HG03460 (cell line): ENCODE measurements around the gene LMBR1L.

Experiments used
- ATAC-seq: cut with Tn5 transposase; IDR thresholded peaks from one replicate; pipeline ENCODE4 v1.9.1; 2021; ENCODE audit not compliant: unreplicated experiment

The LMBR1L gene

DNA sequence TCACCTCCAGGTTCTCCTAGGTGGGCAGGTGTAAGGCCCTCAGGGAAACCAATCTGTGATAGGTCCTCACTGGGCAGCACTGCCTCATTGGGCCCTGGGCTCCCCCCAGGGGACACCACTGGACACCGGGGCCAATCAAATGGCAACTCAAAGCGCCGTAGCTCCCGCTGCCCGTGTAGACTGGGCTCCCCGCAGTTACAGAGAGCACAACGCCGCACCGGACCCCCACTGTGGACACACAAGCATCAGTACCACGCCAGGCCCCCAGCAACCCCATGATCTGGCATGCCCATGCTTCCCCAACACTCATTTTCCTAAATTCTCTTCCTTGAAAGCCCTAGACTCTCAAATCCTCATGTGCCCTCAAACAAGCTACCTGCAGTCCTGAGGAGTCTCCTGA lies 56.1 kb downstream of the LMBR1L start:
- no peak for ATAC-seq

DNA sequence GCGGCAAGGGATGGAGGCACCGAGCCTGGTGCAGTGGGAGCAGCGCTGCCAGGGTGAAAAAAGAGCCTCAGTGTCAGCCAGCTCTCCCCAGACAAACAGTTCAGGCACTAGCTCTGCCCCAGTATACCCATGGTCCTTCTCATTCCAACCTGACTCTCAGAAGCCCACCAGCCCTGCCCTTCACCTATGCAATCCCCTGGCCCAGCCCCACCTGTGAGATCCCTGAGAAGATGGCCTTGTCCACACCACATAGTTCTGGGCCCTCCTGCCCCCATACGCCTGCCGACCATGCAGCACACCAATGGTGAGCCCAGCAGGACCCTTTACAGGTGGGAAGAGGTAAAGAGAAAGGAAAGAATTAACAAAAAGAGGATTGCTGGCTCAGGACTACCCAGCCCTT lies 56.6 kb downstream of the LMBR1L start:
- no peak for ATAC-seq

DNA sequence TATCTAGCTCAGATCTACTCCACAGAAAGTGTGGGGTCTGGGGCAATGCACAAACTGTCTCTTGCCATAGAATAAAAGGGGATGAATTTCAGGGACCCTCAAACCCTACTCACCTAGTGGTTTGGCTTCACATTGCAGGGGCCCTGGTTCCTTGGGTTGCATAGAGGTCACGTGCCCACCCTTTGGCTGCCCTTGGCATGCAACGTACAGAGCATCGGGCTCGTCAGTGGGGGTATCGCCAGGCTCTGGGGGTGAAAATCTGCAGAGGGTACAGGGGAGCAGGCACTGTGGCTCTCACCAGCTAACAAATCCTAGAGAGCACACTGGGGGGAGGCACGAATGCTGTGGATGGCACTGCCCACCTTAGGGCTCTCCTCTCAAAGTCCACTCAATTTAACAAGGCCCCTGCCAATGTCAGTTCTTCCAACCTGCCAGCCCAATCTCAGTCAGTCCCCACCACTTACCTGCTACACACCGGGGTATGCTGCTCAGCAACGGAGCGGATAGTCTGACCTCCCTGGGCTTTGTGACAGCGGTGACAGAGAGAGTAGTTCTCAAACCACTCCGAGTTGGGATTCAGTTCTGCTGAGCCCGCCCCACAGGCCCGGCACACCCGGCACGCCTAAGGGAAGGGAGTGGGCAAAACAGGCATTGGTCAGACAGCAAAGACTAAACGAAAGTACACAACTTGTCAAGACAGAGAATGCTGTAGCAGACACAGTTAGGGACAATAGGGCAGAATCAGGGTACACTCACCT lies 58.0 kb downstream of the LMBR1L start:
- ATAC-seq, result no peak

DNA sequence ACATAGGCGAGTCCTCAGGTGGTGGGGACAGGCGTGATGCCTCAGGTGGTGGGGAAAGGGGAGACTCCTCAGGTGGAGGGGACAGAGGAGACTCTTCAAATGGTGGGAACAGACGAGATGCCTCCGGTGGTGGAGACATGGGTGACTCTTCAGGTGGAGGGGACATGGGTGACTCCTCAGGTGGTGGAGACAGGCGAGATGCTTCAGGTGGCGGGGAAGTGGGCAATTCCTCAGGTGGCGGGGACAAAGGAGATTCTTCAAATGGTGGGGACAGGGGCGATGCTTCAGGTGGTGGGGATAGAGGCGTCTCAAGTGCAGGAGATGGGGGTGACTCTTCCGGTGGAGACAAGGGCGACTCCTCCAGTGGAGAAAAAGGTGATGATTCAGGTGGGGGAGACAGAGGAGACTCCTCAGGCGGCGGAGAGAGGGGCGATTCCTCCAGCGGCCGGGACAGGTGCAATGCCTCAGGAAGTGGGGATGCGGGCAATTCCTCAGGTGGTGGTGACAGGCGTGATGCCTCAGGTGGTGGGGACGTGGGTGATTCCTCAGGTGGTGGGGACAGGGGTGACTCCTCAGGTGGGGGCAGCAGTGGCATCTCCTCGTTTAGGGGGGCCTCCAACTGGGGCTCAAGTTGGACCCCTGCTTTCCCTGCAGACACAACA lies 58.7 kb downstream of the LMBR1L start:
- ATAC-seq, result no peak

DNA sequence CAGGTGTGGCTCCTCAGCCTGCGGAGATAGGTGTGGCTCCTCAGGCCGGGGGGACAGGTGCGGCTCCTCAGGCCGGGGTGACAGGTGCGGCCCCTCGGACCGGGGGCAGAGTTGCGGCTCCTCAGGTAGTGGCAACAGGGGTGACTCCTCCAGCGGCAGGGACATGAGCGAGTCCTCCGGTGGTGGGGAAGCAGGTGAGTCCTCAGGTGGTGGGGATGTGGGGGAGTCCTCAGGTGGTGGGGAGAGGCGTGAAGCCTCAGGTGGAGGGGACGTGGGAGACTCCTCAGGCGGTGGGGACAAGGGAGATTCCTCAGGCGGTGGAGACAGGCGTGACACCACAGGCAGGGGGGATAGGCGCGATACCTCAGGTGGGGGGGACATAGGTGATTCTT lies 59.3 kb downstream of the LMBR1L start:
- ATAC-seq, result no peak

DNA sequence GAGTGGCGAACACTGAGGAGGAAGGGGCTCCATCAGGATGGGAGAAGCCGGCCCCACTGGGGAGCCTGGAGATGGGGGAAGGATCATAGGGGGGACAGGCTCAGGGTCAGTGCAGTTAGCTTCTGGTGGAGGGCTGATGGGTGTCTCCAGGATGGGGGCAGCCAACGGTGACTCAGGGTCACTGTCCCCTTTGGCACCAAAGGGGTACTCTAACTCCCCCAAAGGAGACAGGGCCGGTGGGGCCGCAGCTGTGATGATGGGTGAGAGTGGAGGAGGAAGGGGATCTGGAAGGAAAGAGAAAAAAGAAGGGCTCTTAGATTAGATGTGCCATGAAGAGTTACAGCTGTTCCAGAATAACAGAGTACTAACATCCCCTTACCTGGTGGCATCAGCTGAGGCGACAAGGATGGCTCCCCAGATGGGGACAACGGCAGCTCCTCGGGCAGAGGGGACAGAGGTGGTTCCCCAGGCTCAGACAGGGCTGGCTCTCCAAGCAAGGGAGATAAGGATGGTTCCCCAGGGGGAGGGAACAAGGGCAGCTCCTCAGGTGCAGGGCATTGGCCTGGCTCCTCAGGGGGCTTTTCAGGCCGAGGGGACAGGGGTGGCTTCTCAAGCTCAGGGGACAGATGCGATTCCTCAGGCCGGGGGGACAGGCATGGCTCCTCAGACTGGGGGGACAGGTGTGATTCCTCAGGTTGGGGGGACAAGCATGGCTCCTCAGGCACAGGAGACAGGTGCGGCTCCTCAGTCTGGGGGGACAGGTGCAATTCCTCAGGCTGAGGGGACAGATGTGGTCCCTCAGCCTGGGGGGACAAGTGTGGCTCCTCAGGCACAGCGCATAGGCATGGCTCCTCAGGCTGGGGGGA lies 59.9 kb downstream of the LMBR1L start:
- ATAC-seq, result no peak

DNA sequence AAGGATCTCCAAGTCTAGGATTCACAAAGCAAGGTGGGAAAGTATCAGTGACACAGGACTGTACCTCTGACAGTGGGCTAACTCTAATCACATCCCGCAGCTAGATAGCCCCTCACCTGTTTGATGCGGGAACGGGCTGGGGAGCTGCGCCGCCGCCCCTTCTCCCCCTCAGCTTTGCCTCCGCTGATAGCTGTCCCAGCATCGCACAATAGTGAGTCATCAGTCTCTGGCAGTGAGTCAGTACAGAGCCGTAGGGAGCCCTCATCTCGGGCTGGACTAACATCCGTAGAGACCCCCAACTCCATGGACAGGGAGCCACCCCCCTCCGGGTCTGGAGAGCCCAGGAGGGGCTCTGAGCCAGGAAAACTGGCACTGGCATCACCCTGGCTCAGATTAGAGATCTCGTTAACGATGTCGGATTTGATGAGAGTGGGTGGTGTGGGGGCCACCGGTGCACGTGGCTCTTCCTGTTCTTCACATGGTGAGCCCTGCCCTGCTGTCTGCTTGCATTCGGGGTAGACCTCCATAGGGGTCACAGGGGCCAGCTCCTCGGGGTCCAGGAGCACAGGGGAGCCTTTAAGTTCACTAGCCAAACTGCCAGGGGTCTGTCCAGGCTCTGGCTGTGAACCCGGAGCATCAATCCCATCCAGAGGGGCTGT lies 61.0 kb downstream of the LMBR1L start:
- no peak for ATAC-seq

DNA sequence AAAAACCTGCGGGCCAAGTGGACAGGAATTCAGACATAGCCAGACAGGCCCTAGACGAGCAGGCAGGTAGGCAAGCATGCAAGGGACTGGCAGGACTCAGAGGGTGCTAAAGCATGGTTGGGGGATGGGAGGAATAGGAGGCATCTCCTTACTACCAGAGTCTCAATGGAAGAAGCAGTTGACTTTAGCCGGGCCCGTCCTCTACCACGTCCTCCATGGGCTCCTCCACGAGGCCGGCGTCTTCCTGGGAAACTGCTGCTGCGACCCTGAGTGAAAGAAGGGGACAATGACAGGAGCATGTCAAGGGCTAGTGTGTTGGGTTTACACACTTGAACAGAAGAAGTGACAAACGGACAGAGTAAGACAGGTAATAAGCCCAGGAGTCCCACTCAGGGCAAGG lies 61.7 kb downstream of the LMBR1L start:
- ATAC-seq, result no peak
